Neural progenitor cell (in vitro differentiated cells): ENCODE measurements around the gene GPR3. TPM values are rescaled to one million over a fixed set of nuclear protein-coding genes. Genes with fewer than 3 reads are reported as not detected.
A peak's percentile ranks its signal among the peaks of the same experiment; 100 is the strongest.

Experiments
- DNase-seq: peaks from one replicate; pipeline ENCODE4 v3.0.0-alpha.2; 2016; ENCODE audit warnings: low spot score
- H2AFZ ChIP-seq: fragments of 200-600 bp; sonication (generic); replicated peaks from 2 replicates; pipeline ENCODE4 v1.6.1; 2016; ENCODE audit warnings: antibody characterized with exemption
- H3F3A ChIP-seq: fragments of 200-600 bp; sonication (generic); 2 replicates; pipeline ENCODE4 v1.6.1; 2016; ENCODE audit warnings: antibody characterized with exemption, low read depth
- H3K27ac ChIP-seq: fragments of 200-600 bp; sonication (generic); 2 replicates; pipeline ENCODE4 v1.5.1; 2016; ENCODE audit warnings: mild to moderate bottlenecking
- H3K27me3 ChIP-seq: fragments of 200-600 bp; sonication (generic); 2 replicates; pipeline ENCODE4 v1.6.1; 2016; ENCODE audit warnings: mild to moderate bottlenecking, moderate library complexity
- H3K36me3 ChIP-seq: fragments of 200-600 bp; sonication (generic); 2 replicates; pipeline ENCODE4 v1.5.1; 2016
- H3K4me1 ChIP-seq: fragments of 200-600 bp; sonication (generic); 2 replicates; pipeline ENCODE4 v1.6.1; 2016; ENCODE audit warnings: mixed run types
- H3K4me2 ChIP-seq: fragments of 200-600 bp; sonication (generic); 2 replicates; pipeline ENCODE4 v1.6.1; 2016
- H3K4me3 ChIP-seq: fragments of 200-600 bp; sonication (generic); 2 replicates; pipeline ENCODE4 v1.5.1; 2016
- H3K79me2 ChIP-seq: fragments of 200-600 bp; sonication (generic); 2 replicates; pipeline ENCODE4 v1.6.1; 2016; ENCODE audit warnings: low read depth
- H3K9ac ChIP-seq: fragments of 200-600 bp; sonication (generic); 2 replicates; pipeline ENCODE4 v1.6.1; 2016
- H3K9me3 ChIP-seq: fragments of 200-600 bp; sonication (generic); 2 replicates; pipeline ENCODE4 v1.5.1; 2016; ENCODE audit warnings: low read depth
- H4K20me1 ChIP-seq: fragments of 200-600 bp; sonication (generic); 2 replicates; pipeline ENCODE4 v1.6.1; 2016; ENCODE audit warnings: low read depth
- H3K27ac Mint-ChIP-seq: 3 replicates; pipeline ENCODE4 v1.8.0; 2021; ENCODE audit warnings: mixed read lengths
- H3K27me3 Mint-ChIP-seq: 2 replicates; pipeline ENCODE4 v1.8.0; 2022; ENCODE audit warnings: low read depth, mild to moderate bottlenecking, inconsistent platforms, moderate library complexity, mixed read lengths; ENCODE audit not compliant: insufficient read depth
- H3K36me3 Mint-ChIP-seq: 3 replicates; pipeline ENCODE4 v1.8.0; 2021; ENCODE audit warnings: mixed read lengths
- H3K4me1 Mint-ChIP-seq: 3 replicates; pipeline ENCODE4 v1.8.0; 2021; ENCODE audit warnings: mixed read lengths
- H3K4me3 Mint-ChIP-seq: 3 replicates; pipeline ENCODE4 v1.8.0; 2021; ENCODE audit warnings: mild to moderate bottlenecking, moderate library complexity, mixed read lengths
- H3K9me3 Mint-ChIP-seq: 3 replicates; pipeline ENCODE4 v1.8.0; 2020; ENCODE audit warnings: mixed read lengths
- EZH2 ChIP-seq: fragments of 200-600 bp; sonication (generic); IDR thresholded peaks from 2 replicates; pipeline ENCODE4 v1.6.1; 2017; ENCODE audit warnings: antibody characterized with exemption, mild to moderate bottlenecking, moderate library complexity
- EZH2phosphoT487 ChIP-seq: fragments of 200-600 bp; sonication (generic); IDR thresholded peaks from 2 replicates; pipeline ENCODE4 v1.6.1; 2017; ENCODE audit warnings: antibody characterized with exemption
- total RNA-seq: library from RNA; depleted of rRNA; stranded (reverse); fragments of >200 nt; gene quantifications from 2 replicates; pipeline ENCODE4 v1.2.3, GENCODE V29; 2015; ENCODE audit warnings: low replicate concordance
- TF ChIP-seq, protein P1 (sequence below): fragments of 200-600 bp; sonication (generic); IDR thresholded peaks from 2 replicates; pipeline ENCODE4 v1.5.1; 2017; ENCODE audit warnings: antibody characterized with exemption, mild to moderate bottlenecking

Gene GPR3
- total RNA-seq, 1 donor from 2014 or later = 3.1 TPM

- Histone ChIP-seq H4K20me1 (no peaks in the 10 kb centered on the region), H3K4me1 (peaks cover 11% of the 10 kb centered on the region), H3K4me2 (no peak overlapping the region), H3F3A (peaks cover 6% of the 10 kb centered on the region), H3K27me3 (no peaks in the 10 kb centered on the region), H2AFZ (no peak overlapping the region), H3K4me3 (no peak overlapping the region), H3K9me3 (no peaks in the 10 kb centered on the region), H3K36me3 (no peaks in the 10 kb centered on the region), H3K9ac (no peak overlapping the region), H3K79me2 (no peaks in the 10 kb centered on the region), H3K27ac (no peak overlapping the region)
- Mint-ChIP-seq H3K27ac (no peak overlapping the region), H3K4me3 (no peak overlapping the region), H3K27me3 (peaks cover 2% of the 10 kb centered on the region), H3K36me3 (no peaks in the 10 kb centered on the region), H3K4me1 (peaks cover 17% of the 10 kb centered on the region), H3K9me3 (peaks cover 2% of the 10 kb centered on the region)
- TF ChIP-seq, protein P1, sequence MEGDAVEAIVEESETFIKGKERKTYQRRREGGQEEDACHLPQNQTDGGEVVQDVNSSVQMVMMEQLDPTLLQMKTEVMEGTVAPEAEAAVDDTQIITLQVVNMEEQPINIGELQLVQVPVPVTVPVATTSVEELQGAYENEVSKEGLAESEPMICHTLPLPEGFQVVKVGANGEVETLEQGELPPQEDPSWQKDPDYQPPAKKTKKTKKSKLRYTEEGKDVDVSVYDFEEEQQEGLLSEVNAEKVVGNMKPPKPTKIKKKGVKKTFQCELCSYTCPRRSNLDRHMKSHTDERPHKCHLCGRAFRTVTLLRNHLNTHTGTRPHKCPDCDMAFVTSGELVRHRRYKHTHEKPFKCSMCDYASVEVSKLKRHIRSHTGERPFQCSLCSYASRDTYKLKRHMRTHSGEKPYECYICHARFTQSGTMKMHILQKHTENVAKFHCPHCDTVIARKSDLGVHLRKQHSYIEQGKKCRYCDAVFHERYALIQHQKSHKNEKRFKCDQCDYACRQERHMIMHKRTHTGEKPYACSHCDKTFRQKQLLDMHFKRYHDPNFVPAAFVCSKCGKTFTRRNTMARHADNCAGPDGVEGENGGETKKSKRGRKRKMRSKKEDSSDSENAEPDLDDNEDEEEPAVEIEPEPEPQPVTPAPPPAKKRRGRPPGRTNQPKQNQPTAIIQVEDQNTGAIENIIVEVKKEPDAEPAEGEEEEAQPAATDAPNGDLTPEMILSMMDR = peak; percentile 92
- TF ChIP-seq EZH2 = no peak
- peak; percentile 77 for DNase-seq
Measured at GRCh38 chr1:27388337-27389005, 4.0 kb upstream of the GPR3 start.

GRCh38 chr1:27391511-27392095 lies 819 bp upstream of the GPR3 start:
- peaks cover 6% of the 10 kb centered on the region for H3F3A ChIP-seq
- H3K79me2 ChIP-seq = no peaks in the 10 kb centered on the region
- H4K20me1 ChIP-seq = no peaks in the 10 kb centered on the region
- peak overlapping the region; percentile 79 for H3K4me3 Mint-ChIP-seq
- no peaks in the 10 kb centered on the region for H3K36me3 Mint-ChIP-seq
- peaks cover 2% of the 10 kb centered on the region for H3K9me3 Mint-ChIP-seq
- no peaks in the 10 kb centered on the region for H3K27me3 ChIP-seq
- peak; percentile 56 for DNase-seq
- H3K9me3 ChIP-seq = no peaks in the 10 kb centered on the region
- TF ChIP-seq, protein P1 = no peak
- TF ChIP-seq EZH2 (no peak), EZH2phosphoT487 (no peak)
- H3K9ac ChIP-seq = no peak overlapping the region
- H3K27ac ChIP-seq = no peak overlapping the region
- H3K27ac Mint-ChIP-seq = no peak overlapping the region
- peak overlapping the region; percentile 81 for H2AFZ ChIP-seq
- H3K4me1 ChIP-seq = peaks cover 11% of the 10 kb centered on the region
- H3K27me3 Mint-ChIP-seq = peaks cover 9% of the 10 kb centered on the region
- H3K36me3 ChIP-seq = no peaks in the 10 kb centered on the region
- peak overlapping the region; percentile 67 for H3K4me3 ChIP-seq
- peak overlapping the region; percentile 88 for H3K4me2 ChIP-seq
- peaks cover 27% of the 10 kb centered on the region for H3K4me1 Mint-ChIP-seq

DNA sequence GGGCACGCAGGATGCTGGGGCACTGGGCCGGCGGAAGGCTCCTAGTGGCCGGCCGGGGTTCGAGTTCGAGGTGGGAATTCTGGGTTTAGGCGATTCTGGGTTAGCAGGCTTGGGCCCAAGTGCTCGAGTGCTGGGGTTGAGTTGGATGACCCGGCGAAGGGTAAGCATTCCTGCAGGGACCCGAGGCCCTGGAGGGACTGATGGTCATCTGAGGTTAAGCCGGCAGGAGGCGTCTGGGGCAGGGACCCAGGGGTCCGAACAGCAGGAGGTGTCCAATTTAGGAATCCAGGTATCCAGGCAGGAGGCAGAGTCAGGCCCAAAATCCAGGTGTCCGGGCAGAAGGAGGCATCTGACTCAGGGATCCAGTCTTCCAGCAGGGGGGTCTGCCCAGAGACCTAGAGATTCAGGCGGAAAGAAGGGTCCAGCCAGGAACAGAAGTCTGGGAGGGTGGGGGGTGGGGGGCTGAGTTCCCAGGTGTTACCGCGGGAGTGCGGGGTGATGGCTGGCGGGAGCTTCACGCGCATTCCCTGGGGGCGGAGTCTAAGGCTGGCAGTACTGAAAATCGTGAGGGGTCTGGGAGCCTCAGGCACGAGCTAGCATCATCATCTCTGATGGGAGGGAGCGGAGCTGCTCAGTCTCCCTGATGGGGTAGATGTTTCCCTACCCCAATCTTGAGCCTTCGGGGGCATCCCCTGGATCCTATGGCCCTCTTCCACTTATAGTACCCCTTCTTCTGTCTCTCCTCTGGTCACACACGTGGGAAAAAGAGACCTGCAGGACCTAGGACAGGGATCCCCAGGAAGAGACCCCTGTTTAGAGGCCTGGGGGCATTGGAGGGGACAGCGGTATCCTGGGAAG lies 585 bp downstream of the GPR3 start:
- Histone ChIP-seq H4K20me1 (no peaks in the 10 kb centered on the region), H3K79me2 (no peaks in the 10 kb centered on the region), H3K36me3 (no peaks in the 10 kb centered on the region), H2AFZ (peak overlapping the region; percentile 96), H3K27me3 (no peaks in the 10 kb centered on the region), H3K9ac (no peak overlapping the region), H3F3A (peaks cover 6% of the 10 kb centered on the region), H3K4me2 (peak overlapping the region; percentile 88), H3K9me3 (no peaks in the 10 kb centered on the region), H3K4me1 (peaks cover 15% of the 10 kb centered on the region), H3K27ac (no peak overlapping the region), H3K4me3 (peak overlapping the region; percentile 67)
- TF ChIP-seq EZH2phosphoT487 (no peak), EZH2 (no peak)
- TF ChIP-seq, protein P1 = peak; percentile 45
- no peaks in the 10 kb centered on the region for H3K36me3 Mint-ChIP-seq
- H3K4me1 Mint-ChIP-seq = peaks cover 35% of the 10 kb centered on the region
- peak; percentile 52 for DNase-seq
- H3K4me3 Mint-ChIP-seq = peak overlapping the region; percentile 89
- H3K27ac Mint-ChIP-seq = peak overlapping the region; percentile 86
- peaks cover 11% of the 10 kb centered on the region for H3K27me3 Mint-ChIP-seq
- peaks cover 2% of the 10 kb centered on the region for H3K9me3 Mint-ChIP-seq
